ENCODE measurements around the gene FAM3C. TPM values are rescaled to one million over a fixed set of nuclear protein-coding genes. Genes with fewer than 3 reads are reported as not detected.

The FAM3C gene
- total and polyA plus RNA-seq, 2 donors (not counting 1 experiment from before 2014, with no cell fraction given), result 26.3 to 60.8 TPM

DNA sequence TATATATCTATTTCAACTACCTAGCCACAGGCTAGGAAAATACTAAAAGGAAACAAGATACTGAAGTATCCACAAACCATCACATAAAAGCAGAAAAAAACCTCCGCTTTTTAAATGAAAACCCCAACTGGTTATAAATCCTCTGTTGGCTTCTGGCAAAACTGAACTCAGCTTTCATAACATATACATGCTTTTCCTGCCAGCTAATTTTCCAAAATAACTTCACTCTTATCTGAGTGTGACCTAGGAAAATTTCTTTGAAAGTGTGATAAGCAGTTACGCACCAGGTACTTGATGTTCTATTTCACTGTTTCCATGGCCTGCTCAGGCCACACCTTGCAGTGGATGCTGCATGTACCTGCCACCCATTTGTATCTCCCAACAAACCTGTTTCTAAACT, 11.8 kb downstream of the FAM3C start:
- Histone ChIP-seq H3K79me2 (ENCODE audit: control insufficient read depth, insufficient read depth, low read length) (peaks cover 16% of the 10 kb centered on the region), H3K9me3 (ENCODE audit: control insufficient read depth, insufficient read depth, low read depth, low read length) (no peaks in the 10 kb centered on the region), H3K27me3 (ENCODE audit: control insufficient read depth, insufficient read depth, low read length) (no peaks in the 10 kb centered on the region), H4K20me1 (ENCODE audit: control insufficient read depth, extremely low read depth, insufficient read depth, low read length) (no peaks in the 10 kb centered on the region), H3K36me3 (ENCODE audit: control insufficient read depth, insufficient read depth, low read length) (no peaks in the 10 kb centered on the region), H3K4me1 (ENCODE audit: control insufficient read depth, extremely low read depth, insufficient read depth, low read length) (no peaks in the 10 kb centered on the region), H3K9ac (ENCODE audit: insufficient read depth, low read length) (no peak overlapping the region), H2AFZ (ENCODE audit: low read length) (no peak overlapping the region), H3K4me3 (replicated peaks in 1 of 4; ENCODE audit: control extremely low read depth in 1 of 4, insufficient read depth in 1 of 4, low read depth in 3 of 4, low read length in 4 of 4) (no peak overlapping the region), H3K4me2 (ENCODE audit: extremely low read depth, insufficient read depth, low read length) (no peak overlapping the region), H3K27ac (ENCODE audit: insufficient read depth, low read length) (no peak overlapping the region)
- TF ChIP-seq, protein P1, sequence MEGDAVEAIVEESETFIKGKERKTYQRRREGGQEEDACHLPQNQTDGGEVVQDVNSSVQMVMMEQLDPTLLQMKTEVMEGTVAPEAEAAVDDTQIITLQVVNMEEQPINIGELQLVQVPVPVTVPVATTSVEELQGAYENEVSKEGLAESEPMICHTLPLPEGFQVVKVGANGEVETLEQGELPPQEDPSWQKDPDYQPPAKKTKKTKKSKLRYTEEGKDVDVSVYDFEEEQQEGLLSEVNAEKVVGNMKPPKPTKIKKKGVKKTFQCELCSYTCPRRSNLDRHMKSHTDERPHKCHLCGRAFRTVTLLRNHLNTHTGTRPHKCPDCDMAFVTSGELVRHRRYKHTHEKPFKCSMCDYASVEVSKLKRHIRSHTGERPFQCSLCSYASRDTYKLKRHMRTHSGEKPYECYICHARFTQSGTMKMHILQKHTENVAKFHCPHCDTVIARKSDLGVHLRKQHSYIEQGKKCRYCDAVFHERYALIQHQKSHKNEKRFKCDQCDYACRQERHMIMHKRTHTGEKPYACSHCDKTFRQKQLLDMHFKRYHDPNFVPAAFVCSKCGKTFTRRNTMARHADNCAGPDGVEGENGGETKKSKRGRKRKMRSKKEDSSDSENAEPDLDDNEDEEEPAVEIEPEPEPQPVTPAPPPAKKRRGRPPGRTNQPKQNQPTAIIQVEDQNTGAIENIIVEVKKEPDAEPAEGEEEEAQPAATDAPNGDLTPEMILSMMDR (conservative IDR thresholded peaks at IDR 0.05 in 1 of 2, IDR thresholded peaks at IDR 0.05 in 1 of 2; ENCODE audit: low read depth in 1 of 2, low read length in 2 of 2), result no peak
- no peak for TF ChIP-seq EZH2 (IDR thresholded peaks at IDR 0.05; ENCODE audit: low read length, missing control alignments)
- DNase-seq (ENCODE audit: low read depth in 2 of 2), result no peak

DNA sequence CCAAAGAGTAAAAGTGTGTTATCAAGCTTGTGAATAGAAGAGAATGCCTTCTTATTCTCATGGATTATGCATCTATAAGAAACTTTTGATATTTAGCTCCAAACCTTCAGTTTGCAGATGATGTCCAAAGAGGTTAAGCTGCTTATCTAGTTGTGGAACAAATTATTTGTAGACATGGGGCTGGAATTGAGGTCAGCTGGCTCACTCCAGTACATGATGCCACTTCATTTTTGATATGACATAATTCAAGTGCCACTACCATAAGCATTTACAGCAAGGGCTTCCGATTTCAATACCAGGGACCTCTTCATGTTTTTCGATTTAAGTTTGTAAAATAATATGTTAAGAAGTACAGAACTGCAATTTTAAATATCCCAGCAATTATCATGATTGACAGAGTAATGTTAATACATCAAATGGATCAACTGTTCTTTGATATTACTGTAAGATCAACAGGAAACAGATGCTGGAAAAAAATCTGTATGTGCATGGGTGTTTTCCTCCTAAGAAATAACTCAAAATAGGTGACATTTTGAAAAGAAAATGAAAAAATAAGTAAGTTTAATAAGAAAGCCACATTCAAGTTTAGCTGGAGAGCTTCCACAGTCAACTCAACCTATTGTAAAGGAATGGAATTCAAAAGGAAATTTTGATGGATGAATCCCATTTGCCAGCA, 12.7 kb downstream of the FAM3C start:
- H3K36me3 ChIP-seq (ENCODE audit: control insufficient read depth, insufficient read depth, low read length), result no peaks in the 10 kb centered on the region
- H3K27me3 ChIP-seq (ENCODE audit: control insufficient read depth, insufficient read depth, low read length), result no peaks in the 10 kb centered on the region
- H3K9me3 ChIP-seq (ENCODE audit: control insufficient read depth, insufficient read depth, low read depth, low read length), result no peaks in the 10 kb centered on the region
- peaks cover 12% of the 10 kb centered on the region for H3K79me2 ChIP-seq (ENCODE audit: control insufficient read depth, insufficient read depth, low read length)
- H3K9ac ChIP-seq (ENCODE audit: insufficient read depth, low read length), result no peak overlapping the region
- H3K4me3 ChIP-seq (replicated peaks in 1 of 4; ENCODE audit: control extremely low read depth in 1 of 4, insufficient read depth in 1 of 4, low read depth in 3 of 4, low read length in 4 of 4), result no peak overlapping the region
- no peak overlapping the region for H3K27ac ChIP-seq (ENCODE audit: insufficient read depth, low read length)
- no peaks in the 10 kb centered on the region for H4K20me1 ChIP-seq (ENCODE audit: control insufficient read depth, extremely low read depth, insufficient read depth, low read length)
- no peak for DNase-seq (ENCODE audit: low read depth in 2 of 2)
- TF ChIP-seq, protein P1 (conservative IDR thresholded peaks at IDR 0.05 in 1 of 2, IDR thresholded peaks at IDR 0.05 in 1 of 2; ENCODE audit: low read depth in 1 of 2, low read length in 2 of 2), result no peak
- TF ChIP-seq EZH2 (IDR thresholded peaks at IDR 0.05; ENCODE audit: low read length, missing control alignments), result no peak
- no peak overlapping the region for H2AFZ ChIP-seq (ENCODE audit: low read length)
- H3K4me1 ChIP-seq (ENCODE audit: control insufficient read depth, extremely low read depth, insufficient read depth, low read length), result no peaks in the 10 kb centered on the region
- H3K4me2 ChIP-seq (ENCODE audit: extremely low read depth, insufficient read depth, low read length), result no peak overlapping the region

DNA sequence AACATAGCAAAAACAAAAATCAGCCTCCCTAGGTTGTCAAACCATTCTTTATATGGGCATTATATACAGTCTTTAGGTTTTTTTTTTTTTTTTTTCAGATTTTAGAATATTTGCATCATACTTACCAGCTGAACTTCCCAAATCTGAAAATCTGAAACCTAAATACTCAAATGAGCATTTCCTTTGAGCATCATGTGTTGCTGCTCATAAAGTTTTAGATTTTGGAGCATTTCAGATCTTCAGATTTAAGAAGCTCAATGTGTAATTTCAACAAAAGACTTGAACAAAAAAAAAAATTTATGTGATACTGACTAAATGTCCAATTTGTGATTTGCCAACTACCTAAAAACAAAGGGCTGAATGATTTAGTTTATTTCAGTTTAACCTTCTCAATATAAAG, 13.6 kb downstream of the FAM3C start:
- Histone ChIP-seq H3K36me3 (ENCODE audit: control insufficient read depth, insufficient read depth, low read length) (no peaks in the 10 kb centered on the region), H3K4me3 (replicated peaks in 1 of 4; ENCODE audit: control extremely low read depth in 1 of 4, insufficient read depth in 1 of 4, low read depth in 3 of 4, low read length in 4 of 4) (no peak overlapping the region), H4K20me1 (ENCODE audit: control insufficient read depth, extremely low read depth, insufficient read depth, low read length) (no peaks in the 10 kb centered on the region)

More for the DNA sequence above, 13.6 kb downstream of the FAM3C start:
- no peak overlapping the region for H2AFZ ChIP-seq (ENCODE audit: low read length)
- no peaks in the 10 kb centered on the region for H3K9me3 ChIP-seq (ENCODE audit: control insufficient read depth, insufficient read depth, low read depth, low read length)
- no peaks in the 10 kb centered on the region for H3K27me3 ChIP-seq (ENCODE audit: control insufficient read depth, insufficient read depth, low read length)
- DNase-seq (ENCODE audit: low read depth in 2 of 2), result no peak
- TF ChIP-seq, protein P1 (conservative IDR thresholded peaks at IDR 0.05 in 1 of 2, IDR thresholded peaks at IDR 0.05 in 1 of 2; ENCODE audit: low read depth in 1 of 2, low read length in 2 of 2), result no peak
- no peak for TF ChIP-seq EZH2 (IDR thresholded peaks at IDR 0.05; ENCODE audit: low read length, missing control alignments)
- H3K4me2 ChIP-seq (ENCODE audit: extremely low read depth, insufficient read depth, low read length), result no peak overlapping the region
- H3K27ac ChIP-seq (ENCODE audit: insufficient read depth, low read length), result no peak overlapping the region
- no peaks in the 10 kb centered on the region for H3K4me1 ChIP-seq (ENCODE audit: control insufficient read depth, extremely low read depth, insufficient read depth, low read length)
- H3K79me2 ChIP-seq (ENCODE audit: control insufficient read depth, insufficient read depth, low read length), result peaks cover 12% of the 10 kb centered on the region
- no peak overlapping the region for H3K9ac ChIP-seq (ENCODE audit: insufficient read depth, low read length)
